Pancreas (tissue), 10 donors: Measurements from ENCODE around the gene KRABD2.
A peak's percentile ranks its signal among the peaks of the same experiment; 100 is the strongest.

Experiments
- ATAC-seq, 4 donors: fragments of 200-7000 bp; cut with Tn5 transposase; one replicate each; pipeline versions ENCODE4 v1.8.0 to v1.9.1; 2020; ENCODE audit warnings: mild to moderate bottlenecking in 4 of 4, moderate library complexity in 4 of 4
- DNase-seq, 6 donors: peaks; one replicate each; pipeline ENCODE4 v3.0.0-alpha.2; 2020
- FAIRE-seq: peaks from 2 replicates; lab custom pipeline; 2012; peaks lifted over from hg19 to GRCh38; lab: Jason Lieb, UNC
- H3K27ac ChIP-seq, 4 donors: fragments of 200-600 bp; sonication (generic); 1 replicate in 3 of 4; 2 replicates in 1 of 4; pipeline versions ENCODE4 v1.5.0 to v1.8.0; 2020
- H3K27me3 ChIP-seq, 4 donors: fragments of 200-600 bp; one replicate each; pipeline ENCODE4 v1.8.0; 2021
- H3K36me3 ChIP-seq, 3 donors: fragments of 200-600 bp; sonication (generic) in 1 of 3; one replicate each; pipeline versions ENCODE4 v1.5.0 to v1.8.0; 2020 to 2021
- H3K4me1 ChIP-seq, 3 donors: fragments of 200-600 bp; one replicate each; pipeline ENCODE4 v1.8.0; 2021
- H3K4me3 ChIP-seq, 4 donors: fragments of 200-600 bp; sonication (generic) in 2 of 4; one replicate each; pipeline versions ENCODE4 v1.5.0 to v1.8.0; 2020 to 2021
- H3K9me3 ChIP-seq, 4 donors: fragments of 200-600 bp; one replicate each; pipeline ENCODE4 v1.8.0; 2021
- WGBS, 2 donors: extraction: QIAGEN DNeasy Blood & Tissue Kit; methylation state at CpG; one replicate each; pipeline ENCODE4 v1.1.7; 2013; 5-methylcytosine and 5-hydroxymethylcytosine counted together
- intact Hi-C, 3 donors: fragments of 100-400 bp; cut with DNase I; formaldehyde crosslinking; loops; one replicate each; pipeline versions ENCODE4 v1.11.1 to v1.14.2; 2022
- TF ChIP-seq, protein P1 (sequence below), 4 donors: fragments of 200-600 bp; sonication (generic) in 3 of 4; IDR thresholded peaks; one replicate each; pipeline versions ENCODE4 v1.5.0 to v1.8.0; 2021; ENCODE audit warnings: antibody characterized with exemption in 4 of 4
- donor health status: healthy with polysubstance abuse.
- donor health status: DM: no; HTN: no; CAD: no; lungs with moderate emphysema.
- donor health status: DM: no; HTN: no; CAD: no.
- donor health status: control.
- donor health status: control.
- donor health status: Bipolar disorder and iron deficiency.
- donor health status: DM: yes; HTN: yes; CAD: no.
- donor health status: DM: no; HTN: no; CAD: no.
- donor health status: DM: no; HTN: no; CAD: no.
- donor health status: DM: yes; HTN: yes; CAD: no.

KRABD2 gene

DNA sequence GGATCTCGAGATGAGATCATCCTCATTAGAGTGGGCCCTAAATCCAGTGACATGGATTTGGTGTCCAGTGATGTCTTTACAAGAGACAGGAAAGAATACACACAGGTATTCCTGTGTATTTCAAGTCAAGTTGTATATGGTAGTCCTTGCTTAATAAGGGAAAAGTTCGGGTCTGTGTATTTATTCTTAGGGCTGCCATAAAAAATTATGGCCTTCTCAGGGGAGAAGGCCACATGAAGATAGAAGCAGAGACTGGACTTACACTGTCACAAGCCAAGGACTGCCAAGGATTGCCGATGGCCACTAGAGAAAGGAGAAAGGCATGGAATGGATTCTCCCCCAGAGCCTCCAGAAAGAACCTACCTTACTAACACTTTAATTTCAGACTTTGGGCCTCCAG lies 8.3 kb downstream of the KRABD2 start:
- no peak for FAIRE-seq

DNA sequence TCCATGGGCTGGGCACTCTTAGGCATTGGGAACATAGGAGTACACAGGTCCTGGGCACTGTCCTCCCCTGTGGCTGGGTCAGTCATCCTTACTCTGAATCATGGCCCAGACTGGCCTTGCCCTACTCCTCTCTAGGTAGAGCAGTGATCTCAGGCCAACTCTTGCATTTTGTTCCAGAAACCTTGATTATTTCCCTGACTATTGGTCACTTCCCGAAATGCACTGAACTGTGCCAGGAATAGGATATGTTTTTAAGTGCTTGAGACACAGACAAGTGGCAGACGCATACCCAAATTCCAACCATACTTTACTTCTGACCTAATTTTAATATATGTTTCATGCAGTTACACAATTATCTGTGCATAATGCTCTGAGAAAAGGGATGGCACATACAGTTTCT lies 10.3 kb downstream of the KRABD2 start:
- ATAC-seq (no peak), FAIRE-seq (no peak), DNase-seq (no peak)
- H3K27me3 ChIP-seq = no peaks in the 10 kb centered on the region
- no peaks in the 10 kb centered on the region for H3K4me1 ChIP-seq
- TF ChIP-seq, protein P1, sequence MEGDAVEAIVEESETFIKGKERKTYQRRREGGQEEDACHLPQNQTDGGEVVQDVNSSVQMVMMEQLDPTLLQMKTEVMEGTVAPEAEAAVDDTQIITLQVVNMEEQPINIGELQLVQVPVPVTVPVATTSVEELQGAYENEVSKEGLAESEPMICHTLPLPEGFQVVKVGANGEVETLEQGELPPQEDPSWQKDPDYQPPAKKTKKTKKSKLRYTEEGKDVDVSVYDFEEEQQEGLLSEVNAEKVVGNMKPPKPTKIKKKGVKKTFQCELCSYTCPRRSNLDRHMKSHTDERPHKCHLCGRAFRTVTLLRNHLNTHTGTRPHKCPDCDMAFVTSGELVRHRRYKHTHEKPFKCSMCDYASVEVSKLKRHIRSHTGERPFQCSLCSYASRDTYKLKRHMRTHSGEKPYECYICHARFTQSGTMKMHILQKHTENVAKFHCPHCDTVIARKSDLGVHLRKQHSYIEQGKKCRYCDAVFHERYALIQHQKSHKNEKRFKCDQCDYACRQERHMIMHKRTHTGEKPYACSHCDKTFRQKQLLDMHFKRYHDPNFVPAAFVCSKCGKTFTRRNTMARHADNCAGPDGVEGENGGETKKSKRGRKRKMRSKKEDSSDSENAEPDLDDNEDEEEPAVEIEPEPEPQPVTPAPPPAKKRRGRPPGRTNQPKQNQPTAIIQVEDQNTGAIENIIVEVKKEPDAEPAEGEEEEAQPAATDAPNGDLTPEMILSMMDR (IDR thresholded peaks at IDR 0.05) = no peak
- peaks cover 0 to 14% (median 6%) of the 10 kb centered on the region in 3 donors for H3K36me3 ChIP-seq
- no peaks in the 10 kb centered on the region for H3K9me3 ChIP-seq
- intact Hi-C loops = no loop called here
- 78 to 82% methylated on average over 2 of the region's 2 CpGs for whole genome bisulfite sequencing, 2 donors
- H3K4me3 ChIP-seq = no peak overlapping the region
- no peak overlapping the region for H3K27ac ChIP-seq

More for the DNA sequence above, 8.3 kb downstream of the KRABD2 start:
- no peaks in the 10 kb centered on the region for H3K27me3 ChIP-seq
- ATAC-seq (no peak), DNase-seq (no peak)
- H3K4me3 ChIP-seq = no peak overlapping the region
- peaks cover 0 to 14% (median 6%) of the 10 kb centered on the region in 3 donors for H3K36me3 ChIP-seq
- intact Hi-C loops = no loop called here
- no peaks in the 10 kb centered on the region for H3K4me1 ChIP-seq
- TF ChIP-seq, protein P1 (IDR thresholded peaks at IDR 0.05) = no peak
- no peak overlapping the region for H3K27ac ChIP-seq
- WGBS, 2 donors = 94 to 96% methylated on average over 3 of the region's 3 CpGs
- no peaks in the 10 kb centered on the region for H3K9me3 ChIP-seq

DNA sequence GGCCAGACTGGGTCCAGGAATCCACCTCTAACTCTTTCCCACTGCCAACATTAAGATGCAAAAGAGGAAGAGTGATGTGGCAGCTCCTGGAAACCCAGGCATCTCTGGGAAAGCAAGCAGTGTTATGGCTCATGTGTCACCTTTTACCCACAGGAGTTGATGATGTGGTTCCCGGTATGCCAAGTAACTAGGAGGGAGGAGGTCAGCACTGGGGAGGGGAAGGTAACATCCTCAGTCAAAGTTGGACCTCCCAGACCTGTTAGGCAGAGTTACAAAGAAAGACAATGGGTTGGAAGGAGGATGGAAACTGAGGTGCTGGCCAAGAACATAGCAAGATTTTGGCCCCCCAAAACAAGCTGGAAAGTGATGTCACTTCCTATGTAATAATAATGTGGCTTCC lies 11.4 kb downstream of the KRABD2 start:
- 82 to 83% methylated on average over 1 of the region's 1 CpG for WGBS, 2 donors
- Histone ChIP-seq H3K4me1 (no peaks in the 10 kb centered on the region), H3K4me3 (no peak overlapping the region), H3K9me3 (no peaks in the 10 kb centered on the region), H3K27ac (no peak overlapping the region), H3K36me3 (peaks cover 0 to 13% (median 6%) of the 10 kb centered on the region in 3 donors), H3K27me3 (no peaks in the 10 kb centered on the region)
- ATAC-seq (no peak), FAIRE-seq (no peak), DNase-seq (no peak)
- TF ChIP-seq, protein P1 (IDR thresholded peaks at IDR 0.05) = no peak
- intact Hi-C loops = no loop called here

DNA sequence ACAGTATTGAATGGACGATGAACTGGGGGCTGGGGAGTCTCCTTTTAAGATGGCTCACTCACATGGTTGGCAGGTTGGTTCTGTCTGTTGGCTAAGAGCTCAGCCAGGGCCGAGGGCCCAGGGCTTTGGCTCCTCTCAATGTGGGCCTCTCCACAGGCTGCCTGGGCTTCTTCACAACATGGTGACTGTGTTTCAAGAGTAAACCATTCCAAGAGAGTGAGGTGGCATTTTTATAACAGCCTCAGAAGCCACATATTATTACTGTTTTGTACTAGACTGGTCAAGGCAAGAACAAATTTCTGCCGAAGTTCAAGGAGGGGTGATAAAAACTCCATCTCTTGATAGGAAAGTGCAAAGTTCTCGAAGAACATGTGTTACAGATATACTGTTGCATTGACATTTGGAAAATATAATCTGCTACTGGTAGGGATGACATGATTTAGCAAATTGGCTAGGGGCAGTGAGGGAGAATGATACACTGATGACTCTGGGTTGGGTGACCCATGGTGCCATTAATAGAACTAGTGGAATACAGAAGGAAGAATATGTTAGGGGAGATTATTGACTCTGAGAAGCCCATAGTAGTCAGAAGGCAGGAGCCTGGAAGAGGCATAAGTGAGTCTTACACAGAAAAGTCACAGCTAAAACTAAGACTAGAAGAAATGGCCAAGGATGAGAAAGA lies 13.7 kb downstream of the KRABD2 start:
- no peak overlapping the region for H3K27ac ChIP-seq
- 81 to 86% methylated on average over 4 of the region's 4 CpGs for WGBS, 2 donors

DNA sequence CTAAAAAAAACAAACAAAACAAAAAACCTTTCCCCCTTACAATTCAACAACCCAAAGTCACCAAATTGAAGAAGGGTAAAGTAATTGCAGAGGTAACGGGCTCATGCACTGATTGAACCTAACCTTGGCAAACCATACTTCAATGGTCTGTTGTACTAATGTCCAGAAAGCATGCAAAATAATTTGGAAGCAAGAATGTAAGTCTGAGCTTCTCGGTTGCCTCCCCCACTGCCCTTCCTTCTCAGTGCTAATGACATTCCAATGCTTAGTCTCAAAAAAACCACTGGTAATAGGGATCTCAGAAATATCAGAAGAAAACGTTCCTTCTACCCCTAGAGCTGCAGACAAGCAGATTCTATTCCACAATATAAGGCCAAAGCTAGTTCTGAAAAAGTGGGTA lies 15.8 kb downstream of the KRABD2 start:
- TF ChIP-seq, protein P1 (IDR thresholded peaks at IDR 0.05) = no peak
- intact Hi-C loops = no loop called here
- Histone ChIP-seq H3K9me3 (no peaks in the 10 kb centered on the region), H3K4me1 (no peaks in the 10 kb centered on the region), H3K27me3 (no peaks in the 10 kb centered on the region), H3K27ac (peak overlapping the region in 1 of 4 donors; percentile 23), H3K4me3 (no peak overlapping the region), H3K36me3 (no peaks in the 10 kb centered on the region)
- DNase-seq (no peak), ATAC-seq (no peak), FAIRE-seq (no peak)
- WGBS, 2 donors = 40 to 51% methylated on average over 3 of the region's 3 CpGs

More for the DNA sequence above, 13.7 kb downstream of the KRABD2 start:
- Histone ChIP-seq H3K27me3 (no peaks in the 10 kb centered on the region), H3K4me1 (no peaks in the 10 kb centered on the region), H3K36me3 (no peaks in the 10 kb centered on the region), H3K4me3 (no peak overlapping the region), H3K9me3 (no peaks in the 10 kb centered on the region)
- DNase-seq (no peak), FAIRE-seq (no peak), ATAC-seq (no peak)
- TF ChIP-seq, protein P1 (IDR thresholded peaks at IDR 0.05) = no peak
- intact Hi-C loops = no loop called here
